ENCODE measurements around the gene KIAA1958. TPM values are rescaled to one million over a fixed set of nuclear protein-coding genes. Genes with fewer than 3 reads are reported as not detected.

Gene KIAA1958
- total and polyA plus RNA-seq, 2 of the 8 experiments (the other 6 are each of a cell fraction or from before 2014, with no cell fraction given), result 11.4 to 43.8 TPM

- Histone ChIP-seq H3K79me1 (ENCODE audit: low read depth, low read length) (no peaks in the 10 kb centered on the region), H2BK12ac (ENCODE audit: low read depth, low read length) (no peak overlapping the region), H2BK120ac (replicated peaks; ENCODE audit: low read depth, low read length) (no peak overlapping the region), H3K27me3 (replicated peaks in 1 of 4; ENCODE audit: control insufficient read depth in 3 of 4, extremely low read depth in 1 of 4, insufficient read depth in 3 of 4, low read length in 3 of 4) (no peaks in the 10 kb centered on the region), H3K4me2 (ENCODE audit: insufficient read depth in 1 of 2, low read depth in 2 of 2, low read length in 2 of 2) (no peak overlapping the region), H3K14ac (ENCODE audit: insufficient read length) (no peak overlapping the region), H3K23me2 (ENCODE audit: low read depth, low read length) (no peaks in the 10 kb centered on the region), H2BK15ac (ENCODE audit: low read length) (no peak overlapping the region), H3K4me1 (replicated peaks in 1 of 4; ENCODE audit: control insufficient read depth in 3 of 4, insufficient read depth in 4 of 4, low read length in 3 of 4) (peaks cover 0 to 3% (median 0%) of the 10 kb centered on the region in 4 experiments; a peak in 2 of 7 replicates), H3K36me3 (ENCODE audit: control insufficient read depth in 2 of 4, insufficient read depth in 4 of 4, low read length in 3 of 4) (no peaks in the 10 kb centered on the region), H2AK5ac (ENCODE audit: low read depth, low read length) (no peak overlapping the region), H3K4me3 (ENCODE audit: extremely low read depth in 1 of 4, insufficient read depth in 2 of 4, low read depth in 3 of 4, low read length in 4 of 4) (no peak overlapping the region), H3K56ac (replicated peaks; ENCODE audit: insufficient read length, low read depth, low read length) (no peak overlapping the region), H3K27ac (ENCODE audit: low read depth, low read length) (no peak overlapping the region), H4K91ac (replicated peaks; ENCODE audit: insufficient read length, low read length) (no peak overlapping the region), H3K9ac (replicated peaks in 1 of 4; ENCODE audit: extremely low read depth in 1 of 4, low read depth in 3 of 4, low read length in 3 of 4) (no peak overlapping the region), H2BK20ac (ENCODE audit: low read length) (no peak overlapping the region), H4K8ac (ENCODE audit: extremely low read depth, insufficient read depth, low read length) (no peak overlapping the region), H3K9me3 (ENCODE audit: insufficient read depth in 2 of 2, low read depth in 1 of 2, low read length in 1 of 2) (no peaks in the 10 kb centered on the region), H4K20me1 (replicated peaks in 1 of 2; ENCODE audit: control insufficient read depth in 1 of 2, insufficient read depth in 2 of 2, low read length in 2 of 2) (peaks cover 0 to 1% of the 10 kb centered on the region in 2 experiments), H4K5ac (ENCODE audit: insufficient read length, low read depth, low read length) (no peak overlapping the region), H2AFZ (ENCODE audit: low read length) (no peak overlapping the region), H2BK5ac (ENCODE audit: low read depth, low read length) (no peak overlapping the region), H3K79me2 (ENCODE audit: control insufficient read depth in 1 of 2, insufficient read depth in 2 of 2, low read length in 2 of 2) (no peaks in the 10 kb centered on the region; a peak in 1 of 4 replicates), H3K18ac (ENCODE audit: extremely low read depth, low read length) (no peak overlapping the region), H3K23ac (ENCODE audit: insufficient read length) (no peak overlapping the region), H3K4ac (replicated peaks; ENCODE audit: insufficient read length, low read depth, low read length) (no peak overlapping the region)
- TF ChIP-seq CTCF (IDR thresholded peaks at IDR 0.05; ENCODE audit: control extremely low read depth in 1 of 3, insufficient read depth in 1 of 3, low read depth in 1 of 3, low read length in 3 of 3), result no peak
- peak; percentile 81; the same call in 1 of the 2 replicates for TF ChIP-seq KDM1A (IDR thresholded peaks at IDR 0.05; ENCODE audit: borderline replicate concordance, low read length)
- no peak for TF ChIP-seq KDM5A (IDR thresholded peaks at IDR 0.05; ENCODE audit: low read length)
- FAIRE-seq (no peak), DNase-seq (ENCODE audit: low read depth in 1 of 2, low spot score in 2 of 2) (no peak)
- ChIA-PET POLR2A (ENCODE audit: partially characterized antibody) (interaction anchor here (0.9 kb wide), 1 partner anchor 35 kb away, joined by 3 read pairs; no protein-coding TSS in a partner anchor), CTCF (ENCODE audit: partially characterized antibody) (interaction anchor here (0.7 to 1.0 kb wide), 2 partner anchors 30 to 48 kb away, joined by 3 read pairs; no protein-coding TSS in a partner anchor)
- WGBS, 2 experiments (ENCODE audit: extremely low coverage in 1 of 2, insufficient coverage in 1 of 2, insufficient read length in 1 of 2, insufficient replicate concordance in 2 of 2, low coverage in 1 of 2, low lambda C conversion rate in 2 of 2, missing lambda C conversion rate in 1 of 2), result 91% methylated on average over 7 of the region's 7 CpGs; no CpG with 5 or more reads in 1 of the 2 experiments
Observed at GRCh38 chr9:112624711-112625707, 138.4 kb downstream of the KIAA1958 start.

All from H1 (cell line).